HL-60/S4 treated with phorbol 12-myristate 13-acetate at 8.2 ng/mL for 4 days and 3 days (cell line): ENCODE results near the gene MYRF.

Source experiments
- in situ Hi-C: fragments of 300-500 bp; cut with MboI; formaldehyde crosslinking; loops from 2 replicates; pipeline ENCODE4 v1.15.0; 2022; ENCODE audit warnings: low sequenced_read_pairs

The MYRF gene

GRCh38 chr11:61814958-61815789, 62.7 kb downstream of the MYRF start:
- in situ Hi-C loops = no loop called here

DNA sequence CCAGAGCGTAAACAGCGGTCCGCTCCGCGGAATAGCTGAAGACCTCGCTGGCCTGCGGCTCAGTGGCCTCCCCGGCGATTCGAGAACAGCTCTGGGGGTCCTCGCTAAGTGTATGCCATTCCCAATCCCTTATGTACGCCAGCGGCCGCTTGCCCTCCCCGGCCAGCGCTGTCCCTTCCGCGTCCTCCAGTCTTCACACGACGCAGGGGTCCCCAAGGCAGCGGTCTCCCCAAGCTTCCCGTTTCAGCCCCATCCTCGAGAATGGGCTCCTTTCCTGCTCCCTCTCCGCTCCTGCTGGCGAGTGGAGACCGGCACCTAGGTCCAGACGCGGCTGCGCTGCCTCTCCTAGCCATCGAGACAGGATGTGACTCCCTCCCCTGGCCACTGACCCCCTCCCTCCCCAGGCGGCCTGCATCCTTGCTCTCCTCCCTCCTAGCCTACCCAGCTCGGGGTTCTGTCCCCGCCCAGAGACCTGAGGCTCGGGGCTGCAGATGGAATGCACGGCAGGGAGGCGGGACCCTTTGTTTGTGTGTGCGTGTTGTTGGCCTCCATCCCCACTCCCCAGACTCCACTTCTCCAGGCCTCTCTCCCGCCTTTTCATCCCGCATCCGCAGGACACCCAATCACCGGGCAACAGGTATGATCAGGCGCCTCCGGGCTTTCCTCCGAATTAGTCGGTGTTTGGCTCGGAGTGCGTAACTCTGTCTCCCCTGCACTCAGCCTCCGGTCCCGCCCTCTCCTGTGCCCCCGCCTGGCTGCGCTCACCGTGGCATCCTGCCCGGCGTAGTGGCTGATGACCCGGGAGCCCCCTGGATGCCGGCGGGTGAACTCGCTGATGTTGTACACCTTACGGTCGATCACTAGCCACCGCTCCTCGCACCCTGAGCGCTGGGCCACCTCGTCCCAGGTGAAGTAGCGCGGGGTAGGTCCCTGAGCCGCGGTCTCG, 63.6 kb downstream of the MYRF start:
- in situ Hi-C loops = no loop called here

DNA sequence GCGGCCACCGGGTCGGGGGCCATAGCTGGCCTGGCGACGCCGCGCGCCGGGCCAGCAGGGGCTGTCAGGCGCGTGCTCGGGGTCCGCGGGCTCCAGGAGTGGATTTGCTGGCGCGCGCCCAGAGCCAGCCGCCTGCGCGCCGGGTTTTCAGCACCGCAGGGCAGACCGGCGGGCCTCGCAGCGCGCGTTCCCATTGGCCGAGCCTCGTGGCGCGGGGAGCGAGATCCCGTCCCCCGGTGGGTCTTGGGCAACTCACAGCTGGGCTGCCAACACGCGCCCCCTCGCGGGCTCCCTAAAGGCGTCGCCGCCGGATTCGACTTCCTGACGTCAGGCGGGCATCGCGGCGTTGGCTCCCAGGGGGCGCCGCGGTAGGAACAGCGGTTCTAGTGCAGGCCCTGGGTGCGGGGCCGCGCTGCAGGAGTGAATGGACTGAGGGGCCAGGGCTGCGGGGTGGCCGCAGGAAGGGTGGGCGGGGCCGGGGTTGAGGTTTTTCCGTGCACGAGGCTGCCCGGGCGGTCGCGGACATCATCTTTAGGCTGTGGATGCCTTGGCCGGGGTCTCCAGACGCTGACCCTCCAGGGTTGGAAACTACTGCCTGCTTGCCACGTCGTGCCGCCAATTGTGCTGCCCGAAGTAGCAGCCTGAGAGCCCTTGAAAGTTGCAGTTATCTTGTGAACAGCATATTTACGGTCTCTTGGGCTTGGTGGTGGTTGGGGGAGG, 64.5 kb downstream of the MYRF start, which contains the start of gene FADS1:
TSS of gene FADS1 (minus strand) at position 268 of the 720 bp plus-strand sequence. CDS start at position 194, 74 bp downstream.
- in situ Hi-C loops = no loop called here

DNA sequence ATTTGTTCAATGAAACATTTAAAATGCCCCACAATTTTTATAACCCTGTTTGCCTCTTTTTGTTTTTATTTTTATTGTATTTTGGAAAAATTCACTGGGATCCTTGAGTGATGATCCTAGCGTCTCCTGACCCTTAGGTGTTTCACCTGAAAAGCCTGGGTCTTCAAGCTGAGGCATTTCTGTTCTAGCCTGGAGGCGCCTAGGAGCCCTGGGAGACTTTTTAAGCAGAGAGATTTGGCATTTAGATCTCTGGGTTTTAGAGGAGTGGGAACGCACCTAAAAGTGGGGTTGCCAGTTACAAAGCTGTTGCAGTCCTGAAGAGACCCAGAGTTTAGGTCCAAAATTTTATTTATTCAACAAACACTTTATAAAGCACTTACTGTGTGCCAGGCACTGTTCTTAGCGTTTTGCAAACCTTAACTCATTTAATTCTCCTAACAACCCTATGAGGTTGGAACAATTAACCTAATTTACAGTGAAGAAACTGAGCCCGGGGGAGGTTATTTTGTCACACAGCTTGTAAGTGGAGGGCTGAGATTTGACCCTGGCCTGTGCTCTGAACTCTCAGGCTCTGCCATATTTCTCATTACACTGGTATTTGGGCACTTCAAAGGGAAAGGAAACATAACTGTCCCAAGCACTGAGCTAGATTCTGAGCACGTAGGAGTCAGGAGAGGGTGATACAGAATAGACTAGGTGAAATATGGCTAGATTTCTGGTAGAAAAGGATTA, 65.2 kb downstream of the MYRF start:
- in situ Hi-C loops = no loop called here

DNA sequence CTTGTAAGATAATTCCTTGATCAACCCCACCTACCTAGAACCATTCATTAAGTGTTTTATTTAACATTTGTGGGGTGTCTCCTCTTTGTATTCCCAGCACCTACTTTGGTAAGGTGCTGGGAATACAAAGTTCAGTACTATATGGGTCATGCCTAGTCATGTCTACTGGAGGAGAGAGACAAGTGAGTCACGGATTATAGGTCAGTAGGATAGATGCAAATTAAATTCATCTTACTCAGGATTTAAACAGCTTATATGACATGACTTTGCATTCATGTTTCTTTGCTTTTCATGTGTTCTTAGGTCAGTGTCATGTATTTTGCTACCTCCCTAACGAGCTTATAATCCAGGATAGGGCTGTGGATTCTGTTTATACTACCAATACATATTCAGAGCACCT, 67.7 kb downstream of the MYRF start:
- in situ Hi-C loops = no loop called here

GRCh38 chr11:61826930-61827570, 74.6 kb downstream of the MYRF start:
- in situ Hi-C loops = no loop called here

GRCh38 chr11:61827571-61828378, 75.3 kb downstream of the MYRF start, which contains the start of gene FADS2:
TSS of gene FADS2 (plus strand) at chr11:61828300. CDS start at chr11:61828391, 91 bp downstream.
- in situ Hi-C loops = no loop called here

DNA sequence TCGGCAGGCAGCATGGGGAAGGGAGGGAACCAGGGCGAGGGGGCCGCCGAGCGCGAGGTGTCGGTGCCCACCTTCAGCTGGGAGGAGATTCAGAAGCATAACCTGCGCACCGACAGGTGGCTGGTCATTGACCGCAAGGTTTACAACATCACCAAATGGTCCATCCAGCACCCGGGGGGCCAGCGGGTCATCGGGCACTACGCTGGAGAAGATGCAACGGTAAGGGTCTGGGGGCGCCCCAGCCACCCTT, 75.9 kb downstream of the MYRF start:
- in situ Hi-C loops = no loop called here

DNA sequence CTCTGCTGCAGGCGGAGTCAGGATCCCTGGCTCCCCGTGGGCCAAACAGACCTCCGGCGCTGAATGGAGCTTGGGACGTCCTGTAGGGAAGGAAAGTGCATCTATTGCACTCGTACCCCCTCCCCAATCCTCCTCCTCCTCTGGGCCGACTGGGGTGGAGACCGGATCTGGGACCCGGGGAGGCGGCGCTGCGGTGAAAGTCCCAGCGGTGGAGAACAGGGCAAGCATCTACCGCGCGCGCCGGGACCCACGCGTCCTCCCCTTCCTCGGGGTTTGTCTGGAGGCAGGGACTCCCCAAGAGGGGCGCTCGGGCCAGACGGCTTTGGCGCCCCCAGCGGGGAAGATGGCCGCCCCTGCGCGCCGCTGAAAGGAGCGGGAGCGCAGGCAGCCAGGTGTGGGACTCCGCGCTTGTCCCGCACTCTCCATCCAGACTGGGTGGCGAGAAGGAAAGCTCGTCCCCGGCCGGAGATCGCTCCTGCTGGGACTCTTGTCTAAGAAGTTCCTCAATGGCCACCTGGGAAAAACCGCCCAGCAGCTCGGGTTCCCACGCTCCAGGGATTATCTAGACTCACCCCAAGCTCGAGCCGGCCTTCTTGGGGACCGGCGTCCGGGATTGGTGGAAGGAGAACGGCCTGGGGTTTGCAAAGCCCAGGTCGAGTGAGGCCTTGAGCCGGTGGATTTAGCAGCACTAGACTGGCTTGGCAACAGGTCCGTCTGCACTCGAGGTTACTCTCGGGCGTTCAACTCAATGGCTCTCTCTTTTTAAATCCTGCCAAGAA, 76.4 kb downstream of the MYRF start:
- in situ Hi-C loops = no loop called here

DNA sequence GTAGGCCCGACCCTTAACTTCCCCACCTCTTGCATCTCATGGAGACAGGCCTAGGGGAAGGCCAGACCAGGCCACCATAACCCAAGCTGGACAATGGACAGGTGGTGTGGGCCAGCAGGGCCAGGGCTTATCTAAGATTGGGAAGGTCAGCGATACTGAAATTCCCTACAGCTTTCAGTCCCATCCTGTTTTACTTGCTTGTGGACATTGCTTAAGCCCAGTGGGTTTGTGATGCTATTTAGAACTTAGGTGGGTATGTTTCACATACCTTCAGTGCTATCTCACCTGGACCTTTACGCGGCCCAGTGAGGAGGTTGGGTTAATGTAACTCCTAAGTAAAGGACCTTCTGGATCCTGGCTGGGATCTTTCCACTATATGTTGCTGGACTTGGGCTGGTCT, 77.4 kb downstream of the MYRF start:
- in situ Hi-C loops = no loop called here

- in situ Hi-C loops = no loop called here
Observed at GRCh38 chr11:61830237-61831105, 78.0 kb downstream of the MYRF start.

DNA sequence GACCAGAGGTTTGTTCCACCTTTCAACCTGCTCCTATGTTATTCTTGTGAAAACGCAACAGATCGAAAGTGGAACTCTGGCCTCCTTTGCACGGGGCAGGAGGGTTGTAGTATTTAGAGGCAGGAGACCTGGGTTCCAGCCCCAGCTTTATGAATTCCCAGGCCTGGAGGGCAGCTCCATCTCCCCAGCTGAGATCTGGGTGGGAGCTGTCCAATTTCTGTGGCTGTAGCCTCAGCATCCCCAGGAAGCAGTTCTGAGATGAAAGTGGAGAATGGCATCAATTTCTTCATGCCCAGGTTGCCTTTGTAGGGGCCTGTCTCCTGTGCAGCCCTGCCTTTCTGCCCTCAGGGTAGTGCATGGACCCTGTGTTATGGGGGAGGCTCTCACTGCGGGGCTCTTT, 79.8 kb downstream of the MYRF start:
- in situ Hi-C loops = no loop called here

GRCh38 chr11:61832754-61833153, 80.3 kb downstream of the MYRF start:
- in situ Hi-C loops = no loop called here

GRCh38 chr11:61833471-61833870, 81.0 kb downstream of the MYRF start:
- in situ Hi-C loops = no loop called here

DNA sequence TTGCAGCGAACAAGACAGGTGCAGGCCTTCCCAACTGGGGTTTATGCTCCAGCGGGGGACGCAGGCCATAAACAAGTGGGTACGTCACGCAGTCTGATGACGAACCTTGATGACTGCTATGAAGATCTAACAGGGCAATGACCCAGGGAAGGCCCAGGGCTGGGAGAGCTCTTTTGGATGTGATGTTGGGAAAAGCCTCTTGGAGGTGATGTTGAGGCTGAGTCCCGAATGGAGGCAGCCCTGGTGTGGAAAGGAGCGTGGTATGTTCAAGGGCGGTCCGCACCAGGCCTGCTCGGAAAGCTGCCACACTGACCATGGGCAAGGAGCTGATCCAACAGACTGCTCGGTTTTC, 81.5 kb downstream of the MYRF start:
- in situ Hi-C loops = no loop called here

DNA sequence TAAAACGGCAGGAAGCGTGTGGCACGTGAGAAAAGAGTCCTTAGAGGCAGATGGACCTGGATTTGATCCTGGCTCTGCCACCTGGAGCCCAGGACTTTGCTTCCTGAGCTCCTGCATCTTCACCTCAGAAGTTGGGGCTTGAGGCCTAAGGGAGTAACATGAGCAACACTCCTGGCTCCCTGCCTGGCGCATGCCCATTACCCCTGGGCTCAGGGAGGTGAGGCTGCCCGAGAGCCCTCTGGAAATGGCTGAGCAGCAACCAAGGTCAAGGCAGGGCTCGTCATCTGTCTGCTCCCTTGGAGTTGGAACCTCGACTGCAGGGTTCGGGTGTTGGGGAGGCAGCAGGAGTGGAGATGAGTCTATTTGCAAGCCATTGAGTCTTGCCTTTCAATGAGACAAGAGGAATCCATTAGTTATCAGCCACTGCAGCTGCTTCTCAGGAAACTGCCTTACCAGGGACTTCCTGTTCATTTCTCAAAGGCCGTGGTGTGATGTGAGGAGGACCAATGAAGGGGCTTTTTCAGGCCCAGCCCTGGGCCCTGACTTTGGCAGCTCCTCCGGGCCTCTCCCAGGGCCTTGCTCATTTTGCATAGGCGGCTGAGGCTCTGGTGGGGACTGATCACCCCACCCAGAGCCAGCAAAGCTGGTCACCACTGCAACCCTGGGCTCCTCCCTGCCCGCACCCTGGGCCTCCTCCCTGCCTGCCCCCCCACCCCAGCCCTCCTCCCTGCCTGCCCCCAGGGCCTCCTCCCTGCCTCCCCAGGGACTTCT, 82.0 kb downstream of the MYRF start:
- in situ Hi-C loops = no loop called here

DNA sequence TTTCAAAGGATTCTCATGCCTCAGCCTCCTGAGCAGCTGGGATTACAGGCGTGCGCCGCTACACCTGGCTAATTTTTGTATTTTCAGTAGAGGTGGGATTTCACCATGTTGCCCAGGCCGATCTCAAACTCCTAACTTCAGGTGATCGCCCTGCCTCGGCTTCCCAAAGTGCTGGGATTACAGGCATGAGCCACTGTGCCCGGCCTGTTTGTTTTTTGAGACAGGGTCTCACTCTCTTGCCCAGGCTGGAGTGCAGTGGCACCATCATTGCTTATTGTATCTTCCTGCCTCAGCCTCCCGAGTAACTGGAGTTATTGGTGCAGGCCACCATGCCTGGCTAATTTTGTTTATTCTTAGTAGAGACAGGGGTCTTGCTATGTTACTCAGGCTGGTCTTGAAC, 83.8 kb downstream of the MYRF start:
- in situ Hi-C loops = no loop called here
